Lower lobe of right lung (tissue), 2 donors: Measurements from ENCODE around the gene ATP10B. TPM values are rescaled to one million over a fixed set of nuclear protein-coding genes. Genes with fewer than 3 reads are reported as not detected.

Experiments
- ATAC-seq, 2 donors: fragments of 200-7000 bp; cut with Tn5 transposase; one replicate each; pipeline ENCODE4 v1.9.1; 2020 to 2022; ENCODE audit warnings: mild to moderate bottlenecking in 2 of 2, moderate library complexity in 2 of 2
- DNase-seq: peaks from one replicate; pipeline ENCODE4 v3.0.0-alpha.2; 2020
- H3K27ac ChIP-seq: fragments of 200-600 bp; one replicate; pipeline ENCODE4 v1.8.0; 2022
- H3K27me3 ChIP-seq: fragments of 200-600 bp; one replicate; pipeline ENCODE4 v1.8.0; 2022; ENCODE audit warnings: low read depth
- H3K36me3 ChIP-seq: fragments of 200-600 bp; one replicate; pipeline ENCODE4 v1.8.0; 2022; ENCODE audit warnings: mild to moderate bottlenecking
- H3K4me1 ChIP-seq: fragments of 200-600 bp; one replicate; pipeline ENCODE4 v1.8.0; 2022
- H3K4me3 ChIP-seq: fragments of 200-600 bp; one replicate; pipeline ENCODE4 v1.8.0; 2022; ENCODE audit warnings: mild to moderate bottlenecking
- H3K9me3 ChIP-seq: fragments of 200-600 bp; one replicate; pipeline ENCODE4 v1.8.0; 2022
- CTCF ChIP-seq: fragments of 200-600 bp; IDR thresholded peaks from one replicate; pipeline ENCODE4 v1.8.0; 2022; ENCODE audit warnings: antibody characterized with exemption, mild to moderate bottlenecking
- intact Hi-C: fragments of 100-400 bp; cut with DNase I; formaldehyde crosslinking; loops from one replicate; pipeline ENCODE4 v1.11.0; 2022
- total RNA-seq: library from RNA; stranded (reverse); fragmentation: NEBNext Ultra II Directional; extraction: Animal tissue kit (Norgen Biotek cat#: 25700); gene quantifications from one replicate; pipeline ENCODE4 v1.2.1, GENCODE V29; 2021
- donor health status: DM: no; HTN: yes; CAD: no; lungs with severe emphysema.

Gene ATP10B
- total RNA-seq, 1 donor from 2014 or later, result not detected

GRCh38 chr5:160787240-160787639, 64.8 kb downstream of the ATP10B start:
- Histone ChIP-seq H3K9me3 (no peaks in the 10 kb centered on the region), H3K4me1 (no peaks in the 10 kb centered on the region), H3K27me3 (no peaks in the 10 kb centered on the region), H3K4me3 (no peak overlapping the region), H3K36me3 (no peaks in the 10 kb centered on the region), H3K27ac (no peak overlapping the region)
- DNase-seq (no peak), ATAC-seq (peak; percentile 64)
- intact Hi-C loops, result no loop called here
- TF ChIP-seq CTCF, result peak; percentile 39

DNA sequence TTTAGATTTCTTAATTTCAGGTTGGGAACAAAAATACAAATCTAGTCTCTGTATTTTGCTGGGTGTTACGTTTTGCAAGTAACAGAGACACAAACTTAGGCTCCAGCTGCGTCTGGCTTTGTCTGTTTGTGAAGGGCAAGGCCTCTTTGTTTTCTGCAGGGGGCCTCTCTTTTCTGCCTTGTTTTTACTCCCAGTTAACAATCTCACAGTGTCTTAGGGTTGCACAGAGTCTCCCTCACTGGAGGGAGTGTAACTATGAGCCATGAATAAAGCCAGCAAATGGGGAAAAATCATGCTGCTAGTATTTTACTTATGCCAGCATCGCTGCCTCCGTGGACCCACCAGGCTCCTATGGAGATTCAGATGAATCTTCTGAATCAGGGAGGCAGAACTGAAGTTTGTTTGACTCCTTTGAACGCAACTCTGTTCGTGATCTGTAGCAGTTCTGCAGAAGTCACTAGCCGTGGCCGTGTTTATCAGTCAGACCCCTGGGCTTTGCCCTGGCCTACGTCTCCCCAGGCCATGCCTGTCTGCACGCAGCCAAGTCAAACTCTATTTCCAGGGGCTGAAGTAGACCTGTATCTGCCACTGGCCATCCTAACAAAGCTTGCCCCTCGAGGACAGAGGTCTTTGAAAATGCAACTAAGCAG, 77.2 kb downstream of the ATP10B start:
- DNase-seq (no peak), ATAC-seq (no peak)
- TF ChIP-seq CTCF, result no peak
- Histone ChIP-seq H3K9me3 (no peaks in the 10 kb centered on the region), H3K4me3 (no peak overlapping the region), H3K27me3 (no peaks in the 10 kb centered on the region), H3K36me3 (no peaks in the 10 kb centered on the region), H3K4me1 (no peaks in the 10 kb centered on the region), H3K27ac (no peak overlapping the region)
- intact Hi-C loops, result no loop called here

DNA sequence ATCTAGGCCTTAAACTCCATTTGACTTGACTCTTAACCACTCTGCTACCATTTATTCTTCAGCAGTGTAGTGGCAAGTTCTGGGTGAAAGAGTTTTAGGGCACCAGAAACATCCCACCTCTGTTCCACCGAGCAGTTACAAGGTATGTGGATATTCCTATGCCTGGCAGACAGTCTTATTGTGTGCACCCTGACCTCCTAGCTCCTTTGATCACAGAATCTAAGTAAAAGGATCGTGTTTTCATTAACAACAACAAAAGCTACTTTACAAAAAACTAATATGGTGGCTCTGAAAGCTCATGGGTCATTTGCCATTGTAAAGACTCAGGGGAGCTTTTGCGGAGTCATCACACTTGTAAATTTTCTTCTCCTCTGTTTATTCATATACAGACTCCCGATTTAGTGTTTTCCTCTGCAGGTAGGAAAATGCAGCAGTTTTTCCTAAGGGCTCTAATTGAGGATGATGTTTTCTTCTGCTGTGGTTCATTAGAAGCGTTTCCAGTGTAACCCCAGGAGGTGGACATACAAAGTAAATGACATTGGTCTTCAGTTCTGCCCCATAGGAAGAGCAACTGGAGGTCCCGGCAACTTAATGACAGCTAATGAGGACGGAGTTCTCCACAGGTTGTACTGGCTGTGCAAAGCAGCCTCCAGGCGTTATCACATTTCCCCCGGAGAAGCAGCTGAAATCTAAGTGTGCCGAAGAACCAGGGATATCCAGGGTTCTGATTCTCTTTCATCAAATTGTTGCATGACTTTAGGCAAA, 78.2 kb downstream of the ATP10B start:
- H3K27me3 ChIP-seq, result no peaks in the 10 kb centered on the region
- no peak overlapping the region for H3K27ac ChIP-seq
- DNase-seq (no peak), ATAC-seq (no peak)
- no peaks in the 10 kb centered on the region for H3K9me3 ChIP-seq
- no peak for TF ChIP-seq CTCF
- intact Hi-C loops, result no loop called here
- H3K4me1 ChIP-seq, result no peaks in the 10 kb centered on the region
- H3K4me3 ChIP-seq, result no peak overlapping the region
- H3K36me3 ChIP-seq, result no peaks in the 10 kb centered on the region

DNA sequence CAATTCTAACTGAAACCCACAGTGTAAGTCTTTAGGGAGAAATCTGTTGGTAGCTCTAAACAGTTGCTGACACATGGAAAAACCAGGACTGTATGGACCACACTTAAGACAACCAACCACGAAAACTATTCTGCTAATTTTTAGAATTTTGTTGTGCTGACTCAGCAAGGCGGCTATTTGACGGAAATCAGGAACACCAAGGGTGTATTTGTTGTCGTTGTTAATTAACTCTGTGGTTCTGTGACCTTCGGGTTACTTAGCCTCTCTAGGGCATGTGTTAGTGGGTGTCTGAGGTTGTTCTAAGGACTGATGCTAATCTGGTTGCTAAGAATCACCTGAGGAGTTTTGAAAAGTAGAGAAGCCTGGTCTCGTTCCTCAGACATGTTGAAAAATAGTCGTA, 79.2 kb downstream of the ATP10B start:
- intact Hi-C loops, result no loop called here
- Histone ChIP-seq H3K4me1 (no peaks in the 10 kb centered on the region), H3K36me3 (no peaks in the 10 kb centered on the region), H3K27me3 (no peaks in the 10 kb centered on the region), H3K9me3 (no peaks in the 10 kb centered on the region), H3K27ac (no peak overlapping the region), H3K4me3 (no peak overlapping the region)
- ATAC-seq (no peak), DNase-seq (no peak)
- TF ChIP-seq CTCF, result no peak

GRCh38 chr5:160770718-160771117, 81.3 kb downstream of the ATP10B start:
- ATAC-seq (no peak), DNase-seq (no peak)
- H3K4me1 ChIP-seq, result no peaks in the 10 kb centered on the region
- intact Hi-C loops, result no loop called here
- H3K27ac ChIP-seq, result no peak overlapping the region
- no peaks in the 10 kb centered on the region for H3K27me3 ChIP-seq
- TF ChIP-seq CTCF, result no peak
- H3K36me3 ChIP-seq, result no peaks in the 10 kb centered on the region
- H3K4me3 ChIP-seq, result no peak overlapping the region
- H3K9me3 ChIP-seq, result no peaks in the 10 kb centered on the region
